ENCODE data around the gene MMP10.
"Not testable (repeated sequence)": the region's sequence is repeated elsewhere in the genome, so short reads cannot be mapped to it uniquely, and the experiment has no call there.

Gene MMP10

DNA sequence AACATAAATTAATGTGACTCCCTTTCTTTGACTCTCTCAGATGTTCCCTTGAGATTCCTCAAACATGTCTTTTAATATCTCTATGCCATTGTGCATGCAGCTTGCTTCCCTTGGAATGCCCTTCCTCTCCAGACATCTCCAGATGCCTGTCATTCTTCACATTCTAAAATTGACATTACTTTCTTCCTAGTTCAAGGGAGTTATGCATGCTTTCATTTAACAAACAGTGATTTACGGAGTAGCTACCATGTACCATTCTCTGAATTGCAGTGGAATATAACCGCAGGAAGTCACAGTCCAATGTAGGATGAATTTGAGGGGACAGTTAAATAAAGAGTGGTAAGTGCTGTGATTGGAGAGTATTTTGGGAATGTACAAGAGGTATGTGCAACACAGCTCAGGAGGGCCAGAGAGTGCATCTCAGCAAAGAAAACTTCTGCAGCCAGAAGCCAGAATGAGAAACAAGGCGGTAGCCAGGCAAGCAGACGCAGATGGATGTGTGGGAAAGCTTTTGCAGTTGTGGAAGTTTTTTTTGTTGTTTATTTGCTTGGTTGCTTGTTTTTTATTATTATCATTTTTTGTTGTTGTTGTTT lies 18.7 kb downstream of the MMP10 start:
- Histone ChIP-seq H3K27me3 (ENCODE audit: control insufficient read depth in 1 of 2, insufficient read depth in 2 of 2, low read length in 2 of 2) (no peaks in the 10 kb centered on the region), H3K9me3 (ENCODE audit: control insufficient read depth in 1 of 2, low read length in 2 of 2) (no peaks in the 10 kb centered on the region), H3K4me1 (ENCODE audit: control insufficient read depth in 1 of 2, insufficient read depth in 2 of 2, low read length in 2 of 2) (peaks cover 2 to 5% of the 10 kb centered on the region in 2 donors), H3K4me3 (ENCODE audit: low read depth in 1 of 2, low read length in 2 of 2) (no peak overlapping the region), H3K9ac (ENCODE audit: low read depth in 1 of 2, low read length in 2 of 2) (no peak overlapping the region), H3K27ac (ENCODE audit: low read depth, low read length) (no peak overlapping the region), H3K36me3 (ENCODE audit: control insufficient read depth in 1 of 2, insufficient read depth in 2 of 2, low read length in 2 of 2) (no peaks in the 10 kb centered on the region)

DNA sequence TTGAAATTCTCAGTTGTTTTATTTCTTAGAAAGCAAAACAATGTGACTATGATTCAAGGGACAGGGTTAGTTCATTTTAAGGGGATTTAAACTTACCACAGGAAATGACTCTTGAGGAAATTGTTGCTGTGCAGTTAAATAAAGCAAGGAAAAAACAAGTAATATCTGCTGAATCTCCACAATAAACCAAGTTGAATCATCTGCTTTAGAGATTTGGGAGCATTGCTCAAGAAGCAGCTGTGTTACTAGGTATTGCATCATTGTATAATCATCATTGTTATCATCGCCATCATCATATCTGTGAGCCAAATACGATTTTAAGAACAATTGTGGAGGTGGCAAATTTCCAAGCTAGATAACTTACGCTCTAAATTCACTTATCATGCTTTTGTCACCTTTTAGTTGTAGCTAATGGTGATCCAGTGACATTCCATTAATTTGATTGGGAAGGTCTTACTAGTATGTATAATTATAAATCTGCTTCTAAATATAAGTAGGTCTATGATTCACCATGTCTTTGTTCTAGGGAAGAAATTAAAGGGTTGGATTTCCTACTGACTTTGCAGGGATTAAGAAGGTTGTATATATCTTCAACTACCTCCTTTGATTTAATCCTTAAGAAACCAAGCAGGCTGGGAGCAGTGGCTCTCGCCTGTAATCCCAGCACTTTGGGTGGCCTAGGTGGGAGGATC lies 19.9 kb downstream of the MMP10 start:
- Histone ChIP-seq H3K4me3 (ENCODE audit: low read depth in 1 of 2, low read length in 2 of 2) (no peak overlapping the region), H3K27ac (ENCODE audit: low read depth, low read length) (no peak overlapping the region), H3K27me3 (ENCODE audit: control insufficient read depth in 1 of 2, insufficient read depth in 2 of 2, low read length in 2 of 2) (no peaks in the 10 kb centered on the region), H3K4me1 (ENCODE audit: control insufficient read depth in 1 of 2, insufficient read depth in 2 of 2, low read length in 2 of 2) (peaks cover 2 to 5% of the 10 kb centered on the region in 2 donors), H3K9ac (ENCODE audit: low read depth in 1 of 2, low read length in 2 of 2) (no peak overlapping the region), H3K36me3 (ENCODE audit: control insufficient read depth in 1 of 2, insufficient read depth in 2 of 2, low read length in 2 of 2) (no peaks in the 10 kb centered on the region), H3K9me3 (ENCODE audit: control insufficient read depth in 1 of 2, low read length in 2 of 2) (no peaks in the 10 kb centered on the region)

DNA sequence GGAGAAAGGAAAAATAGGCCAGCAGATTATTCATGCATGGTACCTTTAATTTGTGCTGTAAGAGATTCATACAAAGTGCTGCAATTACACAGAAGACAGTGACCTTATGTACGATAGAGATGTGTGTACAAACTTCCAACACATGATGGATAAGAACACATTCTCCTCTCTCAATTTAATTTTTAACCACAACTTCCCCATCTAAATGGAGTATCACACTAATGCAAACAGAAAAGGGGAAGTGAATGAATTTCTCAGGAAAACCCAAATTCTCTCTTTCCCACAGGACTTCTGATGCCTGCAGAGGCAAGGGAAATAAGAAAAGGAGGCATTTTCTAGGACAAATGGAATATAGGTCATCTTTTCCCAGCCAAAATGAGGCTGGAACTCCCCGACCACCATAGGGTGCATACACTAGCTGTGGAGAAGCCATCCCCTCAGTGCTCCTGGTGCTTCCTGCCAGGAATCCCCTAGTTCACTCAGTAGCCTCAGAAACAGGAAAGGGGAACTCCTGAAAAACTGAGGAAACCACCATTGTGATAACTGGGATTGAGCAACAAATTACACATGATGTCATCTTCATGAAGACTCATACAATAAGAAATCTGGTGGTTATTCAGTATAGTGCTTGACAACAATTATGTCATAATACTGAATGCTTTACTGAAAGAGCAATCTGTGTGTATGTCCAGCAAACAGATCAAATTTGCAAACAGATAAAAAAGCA lies 22.4 kb downstream of the MMP10 start:
- Histone ChIP-seq H3K9ac (ENCODE audit: low read depth in 1 of 2, low read length in 2 of 2) (no peak overlapping the region), H3K27me3 (ENCODE audit: control insufficient read depth in 1 of 2, insufficient read depth in 2 of 2, low read length in 2 of 2) (no peaks in the 10 kb centered on the region), H3K36me3 (ENCODE audit: control insufficient read depth in 1 of 2, insufficient read depth in 2 of 2, low read length in 2 of 2) (no peaks in the 10 kb centered on the region), H3K4me3 (ENCODE audit: low read depth in 1 of 2, low read length in 2 of 2) (no peak overlapping the region), H3K27ac (ENCODE audit: low read depth, low read length) (no peak overlapping the region), H3K9me3 (ENCODE audit: control insufficient read depth in 1 of 2, low read length in 2 of 2) (no peaks in the 10 kb centered on the region), H3K4me1 (ENCODE audit: control insufficient read depth in 1 of 2, insufficient read depth in 2 of 2, low read length in 2 of 2) (peaks cover 2 to 5% of the 10 kb centered on the region in 2 donors)

DNA sequence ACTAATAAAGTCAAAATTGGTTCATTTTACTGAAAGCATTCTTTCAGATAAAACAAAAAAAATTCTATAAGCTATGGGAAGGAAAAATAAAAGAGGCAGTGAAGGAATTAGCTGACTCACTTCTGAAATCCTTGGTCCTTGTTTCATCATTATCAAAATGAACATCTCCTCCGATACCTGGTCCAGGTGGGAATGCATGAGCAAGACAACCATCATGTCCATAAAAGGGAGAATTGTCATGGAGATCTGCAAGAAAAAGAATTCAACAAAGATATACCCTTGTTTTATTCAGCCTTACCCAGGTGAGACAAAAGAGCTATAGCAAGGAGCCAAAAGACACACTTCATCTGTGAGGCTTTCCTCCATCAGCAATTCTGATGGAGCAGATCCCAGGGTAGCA lies 27.2 kb downstream of the MMP10 start:
- Histone ChIP-seq H3K9ac (ENCODE audit: low read depth in 1 of 2, low read length in 2 of 2) (no peak overlapping the region), H3K36me3 (ENCODE audit: control insufficient read depth in 1 of 2, insufficient read depth in 2 of 2, low read length in 2 of 2) (no peaks in the 10 kb centered on the region), H3K27me3 (ENCODE audit: control insufficient read depth in 1 of 2, insufficient read depth in 2 of 2, low read length in 2 of 2) (no peaks in the 10 kb centered on the region), H3K4me1 (ENCODE audit: control insufficient read depth in 1 of 2, insufficient read depth in 2 of 2, low read length in 2 of 2) (no peaks in the 10 kb centered on the region), H3K27ac (ENCODE audit: low read depth, low read length) (no peak overlapping the region), H3K9me3 (ENCODE audit: control insufficient read depth in 1 of 2, low read length in 2 of 2) (no peaks in the 10 kb centered on the region), H3K4me3 (ENCODE audit: low read depth in 1 of 2, low read length in 2 of 2) (no peak overlapping the region)

DNA sequence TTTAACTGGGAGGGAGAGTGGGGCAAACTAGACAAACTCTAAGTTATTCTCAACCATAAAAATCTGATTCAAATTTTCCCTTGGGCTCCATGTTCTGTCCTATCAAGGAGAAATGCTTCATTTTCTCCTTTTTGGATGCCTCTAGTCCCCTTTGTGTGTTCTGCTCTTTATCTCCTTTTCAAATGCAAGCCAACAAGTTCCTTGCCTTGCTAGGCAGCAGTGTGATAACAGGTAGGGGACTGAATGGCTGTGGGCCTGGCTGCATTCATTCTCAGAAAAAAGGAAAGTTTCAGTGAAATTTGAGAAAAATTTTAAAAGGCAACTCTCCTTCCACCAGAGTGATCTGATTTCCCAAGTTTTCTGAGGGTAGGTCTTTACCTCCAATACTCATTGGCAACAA lies 28.8 kb downstream of the MMP10 start:
- no peaks in the 10 kb centered on the region for H3K4me1 ChIP-seq (ENCODE audit: control insufficient read depth in 1 of 2, insufficient read depth in 2 of 2, low read length in 2 of 2)
- H3K27me3 ChIP-seq (ENCODE audit: control insufficient read depth in 1 of 2, insufficient read depth in 2 of 2, low read length in 2 of 2), result no peaks in the 10 kb centered on the region
- H3K27ac ChIP-seq (ENCODE audit: low read depth, low read length), result no peak overlapping the region
- no peak overlapping the region for H3K4me3 ChIP-seq (ENCODE audit: low read depth in 1 of 2, low read length in 2 of 2)
- no peaks in the 10 kb centered on the region for H3K36me3 ChIP-seq (ENCODE audit: control insufficient read depth in 1 of 2, insufficient read depth in 2 of 2, low read length in 2 of 2)
- H3K9ac ChIP-seq (ENCODE audit: low read depth in 1 of 2, low read length in 2 of 2), result no peak overlapping the region
- no peaks in the 10 kb centered on the region for H3K9me3 ChIP-seq (ENCODE audit: control insufficient read depth in 1 of 2, low read length in 2 of 2)

DNA sequence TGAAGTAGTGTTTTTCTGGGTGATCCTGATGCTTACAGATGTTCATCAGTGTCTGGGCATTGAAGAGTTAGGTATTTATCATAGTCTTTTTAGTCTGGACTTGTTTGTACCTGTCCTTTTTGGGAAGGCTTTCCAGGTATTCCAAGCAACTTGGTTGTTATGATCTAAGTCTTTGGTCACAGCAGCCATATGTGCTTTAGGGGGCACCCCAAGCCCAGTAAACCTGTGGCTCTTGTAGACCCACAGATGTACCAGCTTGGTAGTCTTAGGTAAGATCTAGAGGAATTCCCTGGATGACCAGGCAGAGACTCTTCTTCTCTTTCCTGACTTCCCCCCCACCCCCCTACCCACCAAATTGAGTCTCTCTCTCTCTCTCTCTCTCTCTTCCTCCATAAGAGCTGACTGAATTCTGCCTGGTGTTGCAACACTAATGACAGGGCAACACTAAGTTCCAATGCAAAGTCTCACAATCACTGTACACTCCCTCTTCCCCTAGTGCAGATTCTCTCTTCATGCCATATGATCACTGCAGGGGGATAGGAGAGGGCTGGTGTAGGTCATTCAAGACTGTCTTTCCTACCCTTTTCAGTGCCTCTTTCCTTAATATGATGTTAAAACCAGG lies 31.2 kb downstream of the MMP10 start:
- Histone ChIP-seq H3K27me3 (ENCODE audit: control insufficient read depth in 1 of 2, insufficient read depth in 2 of 2, low read length in 2 of 2) (no peaks in the 10 kb centered on the region), H3K4me1 (ENCODE audit: control insufficient read depth in 1 of 2, insufficient read depth in 2 of 2, low read length in 2 of 2) (no peaks in the 10 kb centered on the region), H3K36me3 (ENCODE audit: control insufficient read depth in 1 of 2, insufficient read depth in 2 of 2, low read length in 2 of 2) (no peaks in the 10 kb centered on the region), H3K27ac (ENCODE audit: low read depth, low read length) (no peak overlapping the region), H3K4me3 (ENCODE audit: low read depth in 1 of 2, low read length in 2 of 2) (no peak overlapping the region), H3K9ac (ENCODE audit: low read depth in 1 of 2, low read length in 2 of 2) (no peak overlapping the region), H3K9me3 (ENCODE audit: control insufficient read depth in 1 of 2, low read length in 2 of 2) (no peaks in the 10 kb centered on the region)

DNA sequence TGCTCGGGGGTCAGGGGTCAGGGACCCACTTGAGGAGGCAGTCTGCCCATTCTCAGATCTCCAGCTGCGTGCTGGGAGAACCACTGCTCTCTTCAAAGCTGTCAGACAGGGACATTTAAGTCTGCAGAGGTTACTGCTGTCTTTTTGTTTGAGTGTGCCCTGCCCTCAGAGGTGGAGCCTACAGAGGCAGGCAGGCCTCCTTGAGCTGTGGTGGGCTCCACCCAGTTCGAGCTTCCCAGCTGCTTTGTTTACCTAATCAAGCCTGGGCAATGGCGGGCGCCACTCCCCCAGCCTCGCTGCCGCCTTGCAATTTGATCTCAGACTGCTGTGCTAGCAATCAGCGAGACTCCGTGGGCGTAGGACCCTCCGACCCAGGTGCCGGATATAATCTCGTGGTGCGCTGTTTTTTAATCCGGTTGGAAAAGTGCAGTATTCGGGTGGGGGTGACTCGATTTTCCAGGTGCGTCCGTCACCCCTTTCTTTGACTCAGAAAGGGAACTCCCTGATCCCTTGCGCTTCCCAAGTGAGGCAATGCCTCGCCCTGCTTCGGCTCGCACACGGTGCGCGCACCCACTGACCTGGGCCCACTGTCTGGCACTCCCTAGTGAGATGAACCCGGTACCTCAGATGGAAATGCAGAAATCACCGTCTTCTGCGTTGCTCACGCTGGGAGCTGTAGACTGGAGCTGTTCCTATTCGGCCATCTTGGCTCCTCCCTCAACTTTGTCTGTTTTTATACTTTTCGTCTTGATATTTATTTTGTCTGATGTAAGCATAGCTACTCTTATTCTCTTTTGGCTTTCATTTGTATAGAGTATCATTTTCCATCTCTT lies 33.5 kb downstream of the MMP10 start:
- H3K27me3 ChIP-seq (ENCODE audit: control insufficient read depth in 1 of 2, insufficient read depth in 2 of 2, low read length in 2 of 2); H3K27ac ChIP-seq (ENCODE audit: low read depth, low read length); H3K36me3 ChIP-seq (ENCODE audit: control insufficient read depth in 1 of 2, insufficient read depth in 2 of 2, low read length in 2 of 2); H3K4me1 ChIP-seq (ENCODE audit: control insufficient read depth in 1 of 2, insufficient read depth in 2 of 2, low read length in 2 of 2); H3K9me3 ChIP-seq (ENCODE audit: control insufficient read depth in 1 of 2, low read length in 2 of 2); H3K9ac ChIP-seq (ENCODE audit: low read depth in 1 of 2, low read length in 2 of 2): not testable (repeated sequence)
- H3K4me3 ChIP-seq (ENCODE audit: low read depth in 1 of 2, low read length in 2 of 2), result peak overlapping the region in 1 of 2 donors; percentile 29

DNA sequence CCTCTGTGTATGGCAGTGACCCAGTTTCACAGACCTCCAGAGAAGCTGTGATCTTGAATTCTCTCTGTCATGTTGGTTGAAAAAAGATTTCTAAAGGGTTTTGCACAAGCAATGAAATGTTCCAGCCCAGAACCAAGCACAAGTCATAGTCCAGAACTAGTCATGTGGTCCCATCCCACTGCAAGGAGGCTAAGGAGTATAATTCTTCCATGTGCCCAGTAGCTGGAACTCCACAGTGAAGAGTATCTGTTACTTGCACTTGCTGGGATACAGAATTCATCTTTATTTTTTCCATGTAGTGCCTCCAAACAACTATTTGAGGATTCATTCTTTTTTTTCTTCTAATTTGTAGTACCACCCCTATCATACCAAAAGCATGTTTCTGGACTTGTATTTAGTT lies 45.8 kb downstream of the MMP10 start:
- H3K27me3 ChIP-seq (ENCODE audit: control insufficient read depth in 1 of 2, insufficient read depth in 2 of 2, low read length in 2 of 2), result no peaks in the 10 kb centered on the region
- no peaks in the 10 kb centered on the region for H3K36me3 ChIP-seq (ENCODE audit: control insufficient read depth in 1 of 2, insufficient read depth in 2 of 2, low read length in 2 of 2)
- no peaks in the 10 kb centered on the region for H3K9me3 ChIP-seq (ENCODE audit: control insufficient read depth in 1 of 2, low read length in 2 of 2)
- H3K27ac ChIP-seq (ENCODE audit: low read depth, low read length), result no peak overlapping the region
- no peak overlapping the region for H3K9ac ChIP-seq (ENCODE audit: low read depth in 1 of 2, low read length in 2 of 2)
- no peak overlapping the region for H3K4me3 ChIP-seq (ENCODE audit: low read depth in 1 of 2, low read length in 2 of 2)
- H3K4me1 ChIP-seq (ENCODE audit: control insufficient read depth in 1 of 2, insufficient read depth in 2 of 2, low read length in 2 of 2), result no peaks in the 10 kb centered on the region

DNA sequence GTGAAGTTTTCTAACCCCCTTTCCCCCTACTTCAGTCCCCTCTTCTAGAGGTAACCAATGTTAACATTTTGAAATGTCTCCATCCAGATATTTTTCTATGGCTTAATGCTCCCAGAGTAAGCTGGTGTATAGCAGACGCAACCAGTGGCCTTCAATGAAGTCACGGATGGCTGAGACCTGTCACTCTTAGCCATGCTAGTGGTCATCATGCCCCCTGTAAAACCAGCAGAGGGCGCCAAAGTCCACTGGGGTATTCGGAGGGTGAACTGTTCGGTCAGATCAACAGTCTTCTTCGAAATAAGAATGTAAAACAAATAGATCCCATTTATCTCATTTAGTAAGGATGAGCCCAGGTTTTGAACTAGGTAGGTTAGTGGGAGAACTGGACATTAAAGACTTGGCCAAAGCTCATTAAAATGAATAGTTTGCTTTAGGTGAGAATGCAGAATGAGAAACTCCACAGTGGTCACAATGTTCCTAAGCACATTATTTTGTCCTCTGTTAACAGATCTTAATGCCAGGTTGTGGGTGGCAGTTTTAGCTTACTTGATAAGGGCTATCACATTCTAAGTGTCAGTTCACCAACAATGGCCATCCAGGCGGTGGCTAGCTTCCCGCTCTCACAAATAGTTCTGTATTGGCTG lies 47.1 kb downstream of the MMP10 start:
- no peaks in the 10 kb centered on the region for H3K36me3 ChIP-seq (ENCODE audit: control insufficient read depth in 1 of 2, insufficient read depth in 2 of 2, low read length in 2 of 2)
- no peak overlapping the region for H3K27ac ChIP-seq (ENCODE audit: low read depth, low read length)
- no peaks in the 10 kb centered on the region for H3K4me1 ChIP-seq (ENCODE audit: control insufficient read depth in 1 of 2, insufficient read depth in 2 of 2, low read length in 2 of 2)
- no peaks in the 10 kb centered on the region for H3K9me3 ChIP-seq (ENCODE audit: control insufficient read depth in 1 of 2, low read length in 2 of 2)
- no peak overlapping the region for H3K4me3 ChIP-seq (ENCODE audit: low read depth in 1 of 2, low read length in 2 of 2)
- H3K27me3 ChIP-seq (ENCODE audit: control insufficient read depth in 1 of 2, insufficient read depth in 2 of 2, low read length in 2 of 2), result no peaks in the 10 kb centered on the region
- no peak overlapping the region for H3K9ac ChIP-seq (ENCODE audit: low read depth in 1 of 2, low read length in 2 of 2)
